ENCODE data around the gene MDFI. TPM values are rescaled to one million over a fixed set of nuclear protein-coding genes. Genes with fewer than 3 reads are reported as not detected.

Gene MDFI
- polyA plus RNA-seq, 1 of the 3 experiments (the other 2 are of a cell fraction) = 7.0 TPM

DNA sequence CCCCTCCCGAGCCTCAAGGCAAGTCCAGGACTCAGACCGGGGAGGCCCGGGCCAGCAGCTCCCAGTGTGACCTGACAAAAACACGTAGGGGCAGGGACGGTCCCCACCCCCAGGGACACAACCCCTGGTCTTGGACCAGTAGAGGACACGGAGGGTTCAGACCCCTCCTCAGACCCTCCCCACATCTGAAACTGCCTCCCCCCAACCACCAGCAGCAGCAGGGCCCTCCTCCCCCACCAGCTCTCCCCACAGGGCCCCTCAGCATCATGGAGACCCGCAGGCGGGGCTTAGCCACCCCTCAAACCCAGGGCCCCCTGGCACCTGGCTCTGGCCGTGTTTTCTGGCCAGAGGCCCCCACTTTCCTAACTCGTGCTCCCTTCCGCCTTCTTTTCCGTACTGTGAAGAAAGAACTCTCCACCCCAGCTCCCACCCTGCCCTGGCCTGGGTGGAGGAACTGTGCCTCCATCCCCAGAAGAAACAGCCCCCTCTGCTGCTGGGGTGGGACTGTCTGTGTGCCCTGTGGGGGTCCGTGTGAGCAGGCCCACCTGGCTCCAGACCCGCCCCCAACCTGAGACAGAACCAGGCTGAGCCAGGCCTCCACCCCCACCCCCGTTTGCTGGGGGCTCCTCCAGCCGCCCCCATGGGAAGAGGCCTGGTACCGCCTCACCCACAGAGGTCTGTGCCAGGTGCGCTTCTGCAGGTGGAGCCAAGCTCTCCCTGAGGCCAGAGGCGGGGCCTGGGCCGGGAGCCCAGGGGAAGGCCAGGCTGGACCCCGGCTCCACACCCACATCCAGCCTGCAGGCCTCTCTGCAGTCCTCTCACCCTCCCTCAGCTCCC lies 39.0 kb upstream of the MDFI start:
- no peak for DNase-seq

More for the DNA sequence above, 39.0 kb upstream of the MDFI start:
- Histone ChIP-seq H2AFZ (ENCODE audit: low read depth) (no peak overlapping the region), H3F3A (replicated peaks; ENCODE audit: insufficient read depth) (no peaks in the 10 kb centered on the region), H3K9ac (no peak overlapping the region), H3K4me3 (ENCODE audit: low read depth in 2 of 2, low read length in 1 of 2) (no peak overlapping the region), H3K27ac (ENCODE audit: low read depth in 2 of 2, low read length in 1 of 2) (no peak overlapping the region), H3K4me1 (ENCODE audit: control insufficient read depth in 1 of 2, insufficient read depth in 2 of 2, low read depth in 1 of 2, low read length in 1 of 2) (peaks cover 0 to 15% of the 10 kb centered on the region in 2 experiments; a peak in 1 of 4 replicates), H3K4me2 (no peak overlapping the region), H3K36me3 (replicated peaks in 1 of 2; ENCODE audit: control insufficient read depth in 1 of 2, insufficient read depth in 2 of 2, low read length in 1 of 2) (peaks cover 0 to 4% of the 10 kb centered on the region in 2 experiments), H3K79me2 (ENCODE audit: insufficient read depth) (no peaks in the 10 kb centered on the region), H3K9me3 (no peaks in the 10 kb centered on the region), H4K20me1 (ENCODE audit: insufficient read depth) (no peaks in the 10 kb centered on the region), H3K9me2 (no peaks in the 10 kb centered on the region), H3K27me3 (ENCODE audit: insufficient read depth) (no peaks in the 10 kb centered on the region)
- TF ChIP-seq MXI1 (IDR thresholded peaks at IDR 0.05; ENCODE audit: low read depth, low read length) (no peak), JUND (IDR thresholded peaks at IDR 0.05) (no peak), GABPA (IDR thresholded peaks at IDR 0.05; ENCODE audit: low read depth) (no peak), FOXJ3 (CRISPR knock-in tag; IDR thresholded peaks at IDR 0.05) (no peak), REST (IDR thresholded peaks at IDR 0.05; ENCODE audit: low read depth, low read length) (no peak), SIN3A (IDR thresholded peaks at IDR 0.05; ENCODE audit: borderline replicate concordance, low read depth, low read length) (no peak), TCF12 (IDR thresholded peaks at IDR 0.05) (no peak), CTCF (IDR thresholded peaks at IDR 0.05) (no peak), TAF1 (IDR thresholded peaks at IDR 0.05; ENCODE audit: borderline replicate concordance, low read depth, low read length) (no peak), RCOR1 (IDR thresholded peaks at IDR 0.05; ENCODE audit: low read length) (no peak)
- TF ChIP-seq, protein P1, sequence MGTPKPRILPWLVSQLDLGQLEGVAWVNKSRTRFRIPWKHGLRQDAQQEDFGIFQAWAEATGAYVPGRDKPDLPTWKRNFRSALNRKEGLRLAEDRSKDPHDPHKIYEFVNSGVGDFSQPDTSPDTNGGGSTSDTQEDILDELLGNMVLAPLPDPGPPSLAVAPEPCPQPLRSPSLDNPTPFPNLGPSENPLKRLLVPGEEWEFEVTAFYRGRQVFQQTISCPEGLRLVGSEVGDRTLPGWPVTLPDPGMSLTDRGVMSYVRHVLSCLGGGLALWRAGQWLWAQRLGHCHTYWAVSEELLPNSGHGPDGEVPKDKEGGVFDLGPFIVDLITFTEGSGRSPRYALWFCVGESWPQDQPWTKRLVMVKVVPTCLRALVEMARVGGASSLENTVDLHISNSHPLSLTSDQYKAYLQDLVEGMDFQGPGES (IDR thresholded peaks at IDR 0.05; ENCODE audit: low read depth, low read length) = no peak
- TF ChIP-seq, protein P2, sequence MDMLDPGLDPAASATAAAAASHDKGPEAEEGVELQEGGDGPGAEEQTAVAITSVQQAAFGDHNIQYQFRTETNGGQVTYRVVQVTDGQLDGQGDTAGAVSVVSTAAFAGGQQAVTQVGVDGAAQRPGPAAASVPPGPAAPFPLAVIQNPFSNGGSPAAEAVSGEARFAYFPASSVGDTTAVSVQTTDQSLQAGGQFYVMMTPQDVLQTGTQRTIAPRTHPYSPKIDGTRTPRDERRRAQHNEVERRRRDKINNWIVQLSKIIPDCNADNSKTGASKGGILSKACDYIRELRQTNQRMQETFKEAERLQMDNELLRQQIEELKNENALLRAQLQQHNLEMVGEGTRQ (IDR thresholded peaks at IDR 0.05; ENCODE audit: borderline replicate concordance, low read depth, low read length) = no peak
- TF ChIP-seq, protein P3, sequence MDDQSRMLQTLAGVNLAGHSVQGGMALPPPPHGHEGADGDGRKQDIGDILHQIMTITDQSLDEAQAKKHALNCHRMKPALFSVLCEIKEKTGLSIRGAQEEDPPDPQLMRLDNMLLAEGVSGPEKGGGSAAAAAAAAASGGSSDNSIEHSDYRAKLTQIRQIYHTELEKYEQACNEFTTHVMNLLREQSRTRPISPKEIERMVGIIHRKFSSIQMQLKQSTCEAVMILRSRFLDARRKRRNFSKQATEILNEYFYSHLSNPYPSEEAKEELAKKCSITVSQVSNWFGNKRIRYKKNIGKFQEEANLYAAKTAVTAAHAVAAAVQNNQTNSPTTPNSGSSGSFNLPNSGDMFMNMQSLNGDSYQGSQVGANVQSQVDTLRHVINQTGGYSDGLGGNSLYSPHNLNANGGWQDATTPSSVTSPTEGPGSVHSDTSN (IDR thresholded peaks at IDR 0.05) = no peak
- CTCF ChIA-PET = interaction anchor here (1.0 to 20.7 kb wide), 4 partner anchors 87 to 229 kb away, joined by 3 to 504 read pairs (median 77); partner anchors contain the start of gene TOMM6
- POLR2A ChIA-PET = no interaction called here
- WGBS (ENCODE audit: low lambda C conversion rate) = 88% methylated on average over 7 of the region's 21 CpGs

All from SK-N-SH (cell line).